HT-29 (cell line): ENCODE measurements around the gene AKIP1. TPM values are rescaled to one million over a fixed set of nuclear protein-coding genes. Genes with fewer than 3 reads are reported as not detected.
"Not testable (repeated sequence)": the region's sequence is repeated elsewhere in the genome, so short reads cannot be mapped to it uniquely, and the experiment has no call there.

Experiments
- DNase-seq: peaks from one replicate; pipeline ENCODE4 v3.0.0-alpha.2; 2015; ENCODE audit warnings: low spot score
- total RNA-seq: library from RNA; depleted of rRNA; stranded (reverse); fragments of >200 nt; shearing (Covaris generic); gene quantifications from 2 replicates; pipeline ENCODE4 v1.2.3, GENCODE V29; 2014; rRNA removed

AKIP1 gene
- 19.3 and 26.3 TPM in 2 replicates for total RNA-seq

GRCh38 chr11:8911029-8911823 lies at the start of gene AKIP1:
Gene AKIP1 (plus strand): TSS chr11:8911189. CDS start chr11:8911450, 261 bp downstream.
- DNase-seq = peak; percentile 93

GRCh38 chr11:8863838-8864237 lies 47.2 kb upstream of the AKIP1 start:
- no peak for DNase-seq

GRCh38 chr11:8865304-8865703 lies 45.7 kb upstream of the AKIP1 start:
- no peak for DNase-seq

GRCh38 chr11:8867035-8867434 lies 44.0 kb upstream of the AKIP1 start:
- no peak for DNase-seq

- no peak for DNase-seq
Observed at GRCh38 chr11:8867931-8868631, 42.9 kb upstream of the AKIP1 start.

- peak; percentile 45 for DNase-seq
Observed at GRCh38 chr11:8870411-8871170, 40.4 kb upstream of the AKIP1 start.

GRCh38 chr11:8871171-8871775 lies 39.7 kb upstream of the AKIP1 start:
- peak; percentile 42 for DNase-seq

GRCh38 chr11:8871962-8872361 lies 39.0 kb upstream of the AKIP1 start:
- DNase-seq = no peak

- DNase-seq = no peak
Observed at GRCh38 chr11:8873741-8874405, 37.1 kb upstream of the AKIP1 start.

GRCh38 chr11:8878771-8879170 lies 32.2 kb upstream of the AKIP1 start:
- DNase-seq = no peak

- not testable (repeated sequence) for DNase-seq
Observed at GRCh38 chr11:8881585-8881984, 29.4 kb upstream of the AKIP1 start.

- no peak for DNase-seq
Observed at GRCh38 chr11:8886322-8886721, 24.7 kb upstream of the AKIP1 start.

- not testable (repeated sequence) for DNase-seq
Observed at GRCh38 chr11:8891185-8891584, 19.8 kb upstream of the AKIP1 start.

- DNase-seq = no peak
Observed at GRCh38 chr11:8899119-8899753, 11.8 kb upstream of the AKIP1 start.

GRCh38 chr11:8905528-8906165 lies 5.3 kb upstream of the AKIP1 start:
- no peak for DNase-seq

GRCh38 chr11:8907116-8907515 lies 3.9 kb upstream of the AKIP1 start:
- no peak for DNase-seq

GRCh38 chr11:8908099-8908498 lies 2.9 kb upstream of the AKIP1 start:
- no peak for DNase-seq

- peak; percentile 2 for DNase-seq
Observed at GRCh38 chr11:8910649-8911026, 351 bp upstream of the AKIP1 start.

GRCh38 chr11:8913961-8914660 lies 3.1 kb downstream of the AKIP1 start:
- DNase-seq = no peak

GRCh38 chr11:8914661-8915018 lies 3.7 kb downstream of the AKIP1 start:
- no peak for DNase-seq
